ENCODE measurements around the gene NLE1.

DNA sequence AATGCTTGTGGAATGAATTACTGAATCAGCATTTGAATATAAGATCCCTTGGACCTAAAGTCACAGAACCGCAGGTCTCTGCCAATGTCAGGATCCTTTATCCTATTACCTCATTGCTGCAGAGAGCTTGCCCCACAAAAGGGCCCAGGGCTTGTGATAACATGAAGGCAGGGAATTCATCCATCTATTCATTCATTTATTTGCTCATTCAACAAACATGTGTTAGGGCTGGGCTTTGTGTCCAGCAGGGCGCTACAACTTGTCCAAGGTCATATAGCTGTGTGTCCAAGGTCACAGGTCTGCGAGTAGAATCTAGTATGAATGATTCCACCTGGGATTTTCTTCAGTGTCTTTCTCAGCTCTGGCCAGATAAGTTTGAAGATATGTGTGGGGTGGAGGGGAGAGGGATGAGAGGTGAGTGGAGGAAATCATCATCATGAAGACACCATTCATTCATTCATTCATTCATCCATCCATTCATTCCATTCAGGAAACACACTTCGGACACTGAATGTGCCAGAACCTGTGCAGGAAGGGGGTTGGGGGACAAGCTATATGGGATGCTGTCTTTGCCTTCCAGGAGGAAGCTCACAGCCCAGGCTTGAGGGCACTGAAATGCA is 4.2 kb upstream of the NLE1 start:
- TF ChIP-seq, protein P1, sequence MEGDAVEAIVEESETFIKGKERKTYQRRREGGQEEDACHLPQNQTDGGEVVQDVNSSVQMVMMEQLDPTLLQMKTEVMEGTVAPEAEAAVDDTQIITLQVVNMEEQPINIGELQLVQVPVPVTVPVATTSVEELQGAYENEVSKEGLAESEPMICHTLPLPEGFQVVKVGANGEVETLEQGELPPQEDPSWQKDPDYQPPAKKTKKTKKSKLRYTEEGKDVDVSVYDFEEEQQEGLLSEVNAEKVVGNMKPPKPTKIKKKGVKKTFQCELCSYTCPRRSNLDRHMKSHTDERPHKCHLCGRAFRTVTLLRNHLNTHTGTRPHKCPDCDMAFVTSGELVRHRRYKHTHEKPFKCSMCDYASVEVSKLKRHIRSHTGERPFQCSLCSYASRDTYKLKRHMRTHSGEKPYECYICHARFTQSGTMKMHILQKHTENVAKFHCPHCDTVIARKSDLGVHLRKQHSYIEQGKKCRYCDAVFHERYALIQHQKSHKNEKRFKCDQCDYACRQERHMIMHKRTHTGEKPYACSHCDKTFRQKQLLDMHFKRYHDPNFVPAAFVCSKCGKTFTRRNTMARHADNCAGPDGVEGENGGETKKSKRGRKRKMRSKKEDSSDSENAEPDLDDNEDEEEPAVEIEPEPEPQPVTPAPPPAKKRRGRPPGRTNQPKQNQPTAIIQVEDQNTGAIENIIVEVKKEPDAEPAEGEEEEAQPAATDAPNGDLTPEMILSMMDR (IDR thresholded peaks at IDR 0.05; ENCODE audit: insufficient read depth, low read length, poor library complexity, severe bottlenecking) = no peak
- TF ChIP-seq EZH2phosphoT487 (conservative IDR thresholded peaks at IDR 0.05; ENCODE audit: low read length) = no peak

All from SU-DHL-6 (cell line).